ENCODE measurements around the gene EMILIN3.

Gene EMILIN3

GRCh38 chr20:41403604-41404003, 37.0 kb upstream of the EMILIN3 start:
- ChIA-PET POLR2A (no interaction called here), CTCF (interaction anchor here (0.6 kb wide), 1 partner anchor 539 kb away, joined by 3 read pairs; no protein-coding TSS in a partner anchor)
- H3K27ac ChIP-seq (ENCODE audit: extremely low read depth, low read depth, low read length), result no peak overlapping the region
- no peaks in the 10 kb centered on the region for H3K9me3 ChIP-seq (ENCODE audit: control insufficient read depth, insufficient read depth, low read depth, low read length)
- H3K4me1 ChIP-seq (ENCODE audit: control insufficient read depth, insufficient read depth, low read length), result no peaks in the 10 kb centered on the region
- H3K4me3 ChIP-seq (ENCODE audit: low read depth, low read length), result no peak overlapping the region
- no peak for TF ChIP-seq ZNF558 (tag by site-specific recombination; IDR thresholded peaks at IDR 0.05)
- TF ChIP-seq ZSCAN4 (tag by site-specific recombination; IDR thresholded peaks at IDR 0.05), result no peak
- TF ChIP-seq ZNF16 (tag by site-specific recombination; IDR thresholded peaks at IDR 0.05; ENCODE audit: low read depth), result no peak
- no peak for TF ChIP-seq ZNF571 (tag by site-specific recombination; IDR thresholded peaks at IDR 0.05)
- no peak for TF ChIP-seq ZFP37 (tag by site-specific recombination; IDR thresholded peaks at IDR 0.05)
- peaks cover 0 to 54% of the 10 kb centered on the region in 2 experiments; a peak in 2 of 3 replicates for H3K36me3 ChIP-seq (ENCODE audit: control insufficient read depth in 2 of 2, insufficient read depth in 1 of 2, low read length in 2 of 2)

- no peak overlapping the region for H3K4me3 ChIP-seq (ENCODE audit: low read depth, low read length)
- POLR2A ChIA-PET, result no interaction called here
- no peaks in the 10 kb centered on the region for H3K9me3 ChIP-seq (ENCODE audit: control insufficient read depth, insufficient read depth, low read depth, low read length)
- H3K4me1 ChIP-seq (ENCODE audit: control insufficient read depth, insufficient read depth, low read length), result no peaks in the 10 kb centered on the region
- CTCF ChIA-PET, result interaction anchor here (0.8 kb wide), 1 partner anchor 657 kb away, joined by 3 read pairs; no protein-coding TSS in a partner anchor
- peaks cover 0 to 5% of the 10 kb centered on the region in 2 experiments; a peak in 2 of 3 replicates for H3K36me3 ChIP-seq (ENCODE audit: control insufficient read depth in 2 of 2, insufficient read depth in 1 of 2, low read length in 2 of 2)
- TF ChIP-seq ZNF114 (tag by site-specific recombination; IDR thresholded peaks at IDR 0.05) (no peak), ZBTB17 (tag by site-specific recombination; IDR thresholded peaks at IDR 0.05) (no peak), TSHZ1 (tag by site-specific recombination; IDR thresholded peaks at IDR 0.05; ENCODE audit: borderline replicate concordance) (no peak), GLI2 (tag by site-specific recombination; IDR thresholded peaks at IDR 0.05; ENCODE audit: borderline replicate concordance, low read depth) (no peak), ZNF274 (IDR thresholded peaks at IDR 0.05; ENCODE audit: low read length) (no peak), ZNF274 (tag by site-specific recombination; IDR thresholded peaks at IDR 0.05; ENCODE audit: borderline replicate concordance) (no peak), ZNF112 (tag by site-specific recombination; IDR thresholded peaks at IDR 0.05) (no peak), PRDM2 (tag by site-specific recombination; IDR thresholded peaks at IDR 0.05; ENCODE audit: borderline replicate concordance) (no peak), YY2 (tag by site-specific recombination; IDR thresholded peaks at IDR 0.05) (no peak), ZNF514 (tag by site-specific recombination; IDR thresholded peaks at IDR 0.05) (no peak), ZNF610 (tag by site-specific recombination; IDR thresholded peaks at IDR 0.05; ENCODE audit: borderline replicate concordance) (no peak), KLF7 (tag by site-specific recombination; IDR thresholded peaks at IDR 0.05; ENCODE audit: borderline replicate concordance) (no peak), ZNF837 (tag by site-specific recombination; IDR thresholded peaks at IDR 0.05) (no peak), ZNF324 (tag by site-specific recombination; IDR thresholded peaks at IDR 0.05) (no peak), ZNF707 (tag by site-specific recombination; IDR thresholded peaks at IDR 0.05) (no peak), ZNF549 (tag by site-specific recombination; IDR thresholded peaks at IDR 0.05) (no peak)
- TF ChIP-seq, protein P1, sequence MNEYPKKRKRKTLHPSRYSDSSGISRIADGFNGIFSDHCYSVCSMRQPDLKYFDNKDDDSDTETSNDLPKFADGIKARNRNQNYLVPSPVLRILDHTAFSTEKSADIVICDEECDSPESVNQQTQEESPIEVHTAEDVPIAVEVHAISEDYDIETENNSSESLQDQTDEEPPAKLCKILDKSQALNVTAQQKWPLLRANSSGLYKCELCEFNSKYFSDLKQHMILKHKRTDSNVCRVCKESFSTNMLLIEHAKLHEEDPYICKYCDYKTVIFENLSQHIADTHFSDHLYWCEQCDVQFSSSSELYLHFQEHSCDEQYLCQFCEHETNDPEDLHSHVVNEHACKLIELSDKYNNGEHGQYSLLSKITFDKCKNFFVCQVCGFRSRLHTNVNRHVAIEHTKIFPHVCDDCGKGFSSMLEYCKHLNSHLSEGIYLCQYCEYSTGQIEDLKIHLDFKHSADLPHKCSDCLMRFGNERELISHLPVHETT (tag by site-specific recombination; IDR thresholded peaks at IDR 0.05), result no peak
- H3K27ac ChIP-seq (ENCODE audit: extremely low read depth, low read depth, low read length), result no peak overlapping the region
Observed at GRCh38 chr20:41398408-41398807, 31.8 kb upstream of the EMILIN3 start.
